ENCODE results near the gene SH3BGRL.

- TF ChIP-seq POLR2A (IDR thresholded peaks at IDR 0.05; ENCODE audit: low read length) (no peak), GATA1 (IDR thresholded peaks at IDR 0.05; ENCODE audit: low read depth, low read length) (no peak)
Measured at GRCh38 chrX:81215685-81216084, 13.8 kb downstream of the SH3BGRL start.

Measured in erythroblast (primary cell).